NCI-H2227 (cell line): ENCODE measurements around the gene ATG14.

Source experiments
- DNase-seq: peaks from one replicate; lab custom pipeline; 2025; ENCODE audit not compliant: unreplicated experiment; lab: John Stamatoyannopoulos, UW

Gene ATG14

GRCh38 chr14:55317542-55318306, 93.9 kb downstream of the ATG14 start:
- no peak for DNase-seq

GRCh38 chr14:55316564-55316963, 95.1 kb downstream of the ATG14 start:
- no peak for DNase-seq
